B cell (primary cell): ENCODE data around the gene SIRT7. TPM values are rescaled to one million over a fixed set of nuclear protein-coding genes. Genes with fewer than 3 reads are reported as not detected.
A peak's percentile ranks its signal among the peaks of the same experiment; 100 is the strongest.

Experiments
- ATAC-seq: fragments of 200-7000 bp; cut with Tn5 transposase; one replicate; pipeline ENCODE4 v1.10.0; 2021; ENCODE audit warnings: low read depth, mild to moderate bottlenecking, moderate number of reproducible peaks, moderate library complexity
- CTCF ChIA-PET: fragments of 350-600 bp; sonication (Branson Sonifier 250); formaldehyde crosslinking; loops from one replicate; lab custom pipeline; 2021; ENCODE audit warnings: antibody characterized with exemption, inconsistent platforms; lab: Charles Lee
- POLR2A ChIA-PET: fragments of 350-600 bp; sonication (Branson Sonifier 250); formaldehyde crosslinking; loops from one replicate; lab custom pipeline; 2021; ENCODE audit warnings: antibody characterized with exemption; lab: Charles Lee
- DNase-seq: peaks from one replicate; pipeline ENCODE4 v3.0.0; 2013
- H2AFZ ChIP-seq: 2 replicates; pipeline ENCODE4 v1.6.1; 2012; ENCODE audit warnings: mild to moderate bottlenecking, low read depth, low read length; ENCODE audit not compliant: insufficient read depth, poor library complexity, severe bottlenecking
- H3K27ac ChIP-seq, 2 donors: 1 replicate in 1 of 2; 2 replicates in 1 of 2; pipeline ENCODE4 v1.5.1; 2012 to 2013; ENCODE audit warnings: low read length in 2 of 2, mild to moderate bottlenecking in 2 of 2, moderate library complexity in 1 of 2
- H3K27me3 ChIP-seq, 4 experiments: fragments of 200-600 bp in 1 of 4; sonication (generic) in 1 of 4; replicated peaks in 1 of 4; 1 replicate in 2 of 4; 2 replicates in 2 of 4; pipeline versions ENCODE4 v1.6.1 to v1.7.0; 2013 to 2016; ENCODE audit warnings: low read length in 3 of 4, mild to moderate bottlenecking in 2 of 4, mixed read lengths in 1 of 4, moderate library complexity in 1 of 4; ENCODE audit not compliant: insufficient read depth in 4 of 4, control insufficient read depth in 3 of 4; ENCODE audit errors: control extremely low read depth in 1 of 4
- H3K36me3 ChIP-seq, 2 experiments: replicated peaks in 1 of 2; 1 replicate in 1 of 2; 2 replicates in 1 of 2; pipeline versions ENCODE4 v1.6.1 to v1.7.1; 2013; ENCODE audit warnings: low read length in 1 of 2; ENCODE audit not compliant: insufficient read depth in 2 of 2, control insufficient read depth in 1 of 2; ENCODE audit errors: control extremely low read depth in 1 of 2, extremely low read depth in 1 of 2
- H3K4me1 ChIP-seq, 2 donors: fragments of 200-600 bp in 1 of 2; sonication (generic) in 1 of 2; 1 replicate in 1 of 2; 2 replicates in 1 of 2; pipeline versions ENCODE4 v1.5.1 to v1.6.1; 2013 to 2017; ENCODE audit warnings: low read length in 2 of 2; ENCODE audit not compliant: control insufficient read depth in 2 of 2, insufficient read depth in 2 of 2
- H3K4me2 ChIP-seq: replicated peaks from 2 replicates; pipeline ENCODE3; 2012; ENCODE audit warnings: mild to moderate bottlenecking, low read depth, low read length; ENCODE audit not compliant: poor library complexity, severe bottlenecking
- H3K4me3 ChIP-seq, 5 experiments: fragments of 200-600 bp in 1 of 5; sonication (generic) in 1 of 5; 1 replicate in 3 of 5; 2 replicates in 2 of 5; pipeline versions ENCODE4 v1.5.1 to v1.7.0; 2011 to 2016; ENCODE audit warnings: low read length in 4 of 5, mild to moderate bottlenecking in 4 of 5, low read depth in 2 of 5, control low read depth in 1 of 5, moderate library complexity in 1 of 5; ENCODE audit not compliant: insufficient read depth in 1 of 5; ENCODE audit errors: control extremely low read depth in 1 of 5, extremely low read depth in 1 of 5
- H3K79me2 ChIP-seq: fragments of 200-600 bp; sonication (generic); one replicate; pipeline ENCODE4 v1.6.0; 2016; ENCODE audit warnings: low read length; ENCODE audit not compliant: control insufficient read depth, insufficient read depth
- H3K9ac ChIP-seq: fragments of 200-600 bp; sonication (generic); 2 replicates; pipeline ENCODE4 v1.6.1; 2017; ENCODE audit warnings: mild to moderate bottlenecking, low read length, moderate library complexity
- H3K9me3 ChIP-seq, 3 donors: one replicate each; pipeline versions ENCODE4 v1.6.1 to v1.7.1; 2013; ENCODE audit warnings: low read length in 2 of 3; ENCODE audit not compliant: control insufficient read depth in 2 of 3, insufficient read depth in 1 of 3; ENCODE audit errors: control extremely low read depth in 1 of 3
- H4K20me1 ChIP-seq: 2 replicates; pipeline ENCODE4 v1.6.0; 2012; ENCODE audit warnings: mild to moderate bottlenecking, low read length; ENCODE audit not compliant: insufficient read depth, control insufficient read depth, poor library complexity, severe bottlenecking
- H3K27ac Mint-ChIP-seq: one replicate; pipeline ENCODE4 v1.8.0; 2021; ENCODE audit warnings: mixed read lengths
- H3K27me3 Mint-ChIP-seq: one replicate; pipeline ENCODE4 v1.8.0; 2021; ENCODE audit warnings: mixed read lengths
- H3K4me1 Mint-ChIP-seq: one replicate; pipeline ENCODE4 v1.8.0; 2021; ENCODE audit warnings: mixed read lengths
- H3K4me3 Mint-ChIP-seq: one replicate; pipeline ENCODE4 v1.8.0; 2021; ENCODE audit warnings: mixed read lengths
- H3K9me3 Mint-ChIP-seq: one replicate; pipeline ENCODE4 v1.8.0; 2022; ENCODE audit warnings: mixed read lengths; ENCODE audit not compliant: insufficient read depth
- EZH2 ChIP-seq: IDR thresholded peaks from 2 replicates; pipeline ENCODE4 v1.6.1; 2012; ENCODE audit warnings: borderline replicate concordance, low read depth, mild to moderate bottlenecking, moderate library complexity, low read length; ENCODE audit not compliant: insufficient read depth, poor library complexity, severe bottlenecking
- WGBS: methylation state at CpG from one replicate; pipeline ENCODE4 v1.1.5; 2013; ENCODE audit warnings: missing lambda C conversion rate; ENCODE audit not compliant: insufficient coverage; 5-methylcytosine and 5-hydroxymethylcytosine counted together
- intact Hi-C: fragments of 100-400 bp; cut with micrococcal nuclease; formaldehyde crosslinking; loops from one replicate; pipeline ENCODE4 v1.10.0; 2022
- polyA plus RNA-seq: library from polyadenylated mRNA; depleted of rRNA; stranded (reverse); fragments of >200 nt; gene quantifications from 2 replicates; pipeline ENCODE4 v1.2.3, GENCODE V29; 2012
- total RNA-seq, 2 donors: library from RNA; stranded (reverse); fragments of 120-200 nt in 1 of 2; gene quantifications; 1 replicate in 1 of 2; 2 replicates in 1 of 2; pipeline versions ENCODE4 v1.2.3 to v1.2.4, GENCODE V29; 2013 to 2022
- TF ChIP-seq, protein P1 (sequence below): fragments of 200-600 bp; IDR thresholded peaks from one replicate; pipeline ENCODE4 v1.8.0; 2022; ENCODE audit warnings: antibody characterized with exemption, mild to moderate bottlenecking

Gene SIRT7
- total and polyA plus RNA-seq, 2 donors (not counting 1 experiment from before 2014, with no cell fraction given), result 77.2 to 82.7 TPM

- H3K4me3 Mint-ChIP-seq, result peak overlapping the region; percentile 69
- WGBS, result 57% methylated on average over 1 of the region's 6 CpGs
- DNase-seq (peak; percentile 10), ATAC-seq (no peak)
- H3K4me1 Mint-ChIP-seq, result peaks cover 40% of the 10 kb centered on the region
- Histone ChIP-seq H3K27ac (peak overlapping the region in 1 of 2 donors; percentile 23), H3K4me3 (no peak overlapping the region), H3K9me3 (no peaks in the 10 kb centered on the region), H3K79me2 (peaks cover 51% of the 10 kb centered on the region), H3K4me1 (peaks cover 17 to 35% of the 10 kb centered on the region in 2 donors), H3K36me3 (peaks cover 1 to 18% of the 10 kb centered on the region in 2 experiments), H3K27me3 (no peaks in the 10 kb centered on the region), H4K20me1 (peaks cover 56% of the 10 kb centered on the region), H2AFZ (no peak overlapping the region), H3K9ac (no peak overlapping the region), H3K4me2 (no peak overlapping the region)
- H3K27ac Mint-ChIP-seq, result peak overlapping the region; percentile 12
- no peaks in the 10 kb centered on the region for H3K9me3 Mint-ChIP-seq
- ChIA-PET POLR2A (no interaction called here), CTCF (no interaction called here)
- intact Hi-C loops, result loop anchor here (5.0 to 10.0 kb wide), 2 partner anchors 346 to 432 kb away; no protein-coding TSS in a partner anchor
- TF ChIP-seq, protein P1, sequence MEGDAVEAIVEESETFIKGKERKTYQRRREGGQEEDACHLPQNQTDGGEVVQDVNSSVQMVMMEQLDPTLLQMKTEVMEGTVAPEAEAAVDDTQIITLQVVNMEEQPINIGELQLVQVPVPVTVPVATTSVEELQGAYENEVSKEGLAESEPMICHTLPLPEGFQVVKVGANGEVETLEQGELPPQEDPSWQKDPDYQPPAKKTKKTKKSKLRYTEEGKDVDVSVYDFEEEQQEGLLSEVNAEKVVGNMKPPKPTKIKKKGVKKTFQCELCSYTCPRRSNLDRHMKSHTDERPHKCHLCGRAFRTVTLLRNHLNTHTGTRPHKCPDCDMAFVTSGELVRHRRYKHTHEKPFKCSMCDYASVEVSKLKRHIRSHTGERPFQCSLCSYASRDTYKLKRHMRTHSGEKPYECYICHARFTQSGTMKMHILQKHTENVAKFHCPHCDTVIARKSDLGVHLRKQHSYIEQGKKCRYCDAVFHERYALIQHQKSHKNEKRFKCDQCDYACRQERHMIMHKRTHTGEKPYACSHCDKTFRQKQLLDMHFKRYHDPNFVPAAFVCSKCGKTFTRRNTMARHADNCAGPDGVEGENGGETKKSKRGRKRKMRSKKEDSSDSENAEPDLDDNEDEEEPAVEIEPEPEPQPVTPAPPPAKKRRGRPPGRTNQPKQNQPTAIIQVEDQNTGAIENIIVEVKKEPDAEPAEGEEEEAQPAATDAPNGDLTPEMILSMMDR, result no peak
- no peak for TF ChIP-seq EZH2
- no peaks in the 10 kb centered on the region for H3K27me3 Mint-ChIP-seq
Observed at GRCh38 chr17:81863123-81863675, 54.8 kb downstream of the SIRT7 start.

Other genes starting within 250 kb of the SIRT7 start
- 32.5 and 35.3 TPM in 2 replicates for gene ARL16, start 234.4 kb downstream of the SIRT7 start, total RNA-seq
- 61.4 and 101 TPM in 2 replicates for gene ARL16, start 234.4 kb downstream of the SIRT7 start, polyA plus RNA-seq
- gene HGS, start 234.2 kb downstream of the SIRT7 start, total RNA-seq, result 184 and 190 TPM in 2 replicates
- gene HGS, start 234.2 kb downstream of the SIRT7 start, polyA plus RNA-seq, result 206 and 220 TPM in 2 replicates
- 23.8 and 24.1 TPM in 2 replicates for gene MRPL12, start 214.8 kb downstream of the SIRT7 start, total RNA-seq
- 15.9 and 25.6 TPM in 2 replicates for gene MRPL12, start 214.8 kb downstream of the SIRT7 start, polyA plus RNA-seq
- gene SLC25A10, start 205.9 kb downstream of the SIRT7 start, total RNA-seq, result 5.0 and 6.5 TPM in 2 replicates
- 2.9 and 3.9 TPM in 2 replicates for gene SLC25A10, start 205.9 kb downstream of the SIRT7 start, polyA plus RNA-seq
- not detected in 2 replicates for gene GCGR, start 114.0 kb downstream of the SIRT7 start, total RNA-seq
- gene GCGR, start 114.0 kb downstream of the SIRT7 start, polyA plus RNA-seq, result not detected in 2 replicates
- 69.7 and 74.3 TPM in 2 replicates for gene MCRIP1, start 84.9 kb downstream of the SIRT7 start, total RNA-seq
- gene MCRIP1, start 84.9 kb downstream of the SIRT7 start, polyA plus RNA-seq, result 59.2 and 84.0 TPM in 2 replicates
- gene PPP1R27, start 83.1 kb downstream of the SIRT7 start, total RNA-seq, result not detected in 2 replicates
- gene PPP1R27, start 83.1 kb downstream of the SIRT7 start, polyA plus RNA-seq, result not detected in 2 replicates
- 191 and 197 TPM in 2 replicates for gene P4HB, start 57.6 kb downstream of the SIRT7 start, total RNA-seq
- gene P4HB, start 57.6 kb downstream of the SIRT7 start, polyA plus RNA-seq, result 37.4 and 42.5 TPM in 2 replicates
- 262 and 263 TPM in 2 replicates for gene ARHGDIA, start 46.8 kb downstream of the SIRT7 start, total RNA-seq
- gene ARHGDIA, start 46.8 kb downstream of the SIRT7 start, polyA plus RNA-seq, result 510 and 744 TPM in 2 replicates
- gene ALYREF, start 26.6 kb downstream of the SIRT7 start, total RNA-seq, result 49.7 and 52.1 TPM in 2 replicates
- gene ALYREF, start 26.6 kb downstream of the SIRT7 start, polyA plus RNA-seq, result 102 and 128 TPM in 2 replicates
- gene ANAPC11, start 26.5 kb downstream of the SIRT7 start, total RNA-seq, result 39.5 and 43.3 TPM in 2 replicates
- 110 and 120 TPM in 2 replicates for gene ANAPC11, start 26.5 kb downstream of the SIRT7 start, polyA plus RNA-seq
- 0.24 and 0.44 TPM in 2 replicates for gene NPB, start 15.9 kb downstream of the SIRT7 start, total RNA-seq
- gene NPB, start 15.9 kb downstream of the SIRT7 start, polyA plus RNA-seq, result not detected in 2 replicates
- 34.2 and 34.9 TPM in 2 replicates for gene PCYT2, start 6.8 kb downstream of the SIRT7 start, total RNA-seq
- 33.4 and 38.7 TPM in 2 replicates for gene PCYT2, start 6.8 kb downstream of the SIRT7 start, polyA plus RNA-seq
- 27.9 and 29.0 TPM in 2 replicates for gene MAFG, start 9.6 kb upstream of the SIRT7 start, total RNA-seq
- gene MAFG, start 9.6 kb upstream of the SIRT7 start, polyA plus RNA-seq, result 11.4 and 29.8 TPM in 2 replicates
- gene PYCR1, start 19.1 kb upstream of the SIRT7 start, total RNA-seq, result 3.7 and 4.4 TPM in 2 replicates
- gene PYCR1, start 19.1 kb upstream of the SIRT7 start, polyA plus RNA-seq, result 3.7 and 4.3 TPM in 2 replicates
- not detected in 2 replicates for gene MYADML2, start 29.1 kb upstream of the SIRT7 start, total RNA-seq
- not detected in 2 replicates for gene MYADML2, start 29.1 kb upstream of the SIRT7 start, polyA plus RNA-seq
- not detected in 2 replicates for gene NOTUM, start 43.0 kb upstream of the SIRT7 start, total RNA-seq
- gene NOTUM, start 43.0 kb upstream of the SIRT7 start, polyA plus RNA-seq, result not detected in 2 replicates
- 46.7 and 50.4 TPM in 2 replicates for gene ASPSCR1, start 59.5 kb upstream of the SIRT7 start, total RNA-seq
- gene ASPSCR1, start 59.5 kb upstream of the SIRT7 start, polyA plus RNA-seq, result 32.3 and 34.0 TPM in 2 replicates
- 26.7 and 37.0 TPM in 2 replicates for gene CENPX, start 104.7 kb upstream of the SIRT7 start, total RNA-seq
- 36.8 and 40.1 TPM in 2 replicates for gene CENPX, start 104.7 kb upstream of the SIRT7 start, polyA plus RNA-seq
- gene LRRC45, start 105.1 kb upstream of the SIRT7 start, total RNA-seq, result 16.3 and 19.4 TPM in 2 replicates
- 19.6 and 20.4 TPM in 2 replicates for gene LRRC45, start 105.1 kb upstream of the SIRT7 start, polyA plus RNA-seq
- 0.41 and 0.62 TPM in 2 replicates for gene RAC3, start 113.5 kb upstream of the SIRT7 start, total RNA-seq
- 1.1 and 2.0 TPM in 2 replicates for gene RAC3, start 113.5 kb upstream of the SIRT7 start, polyA plus RNA-seq
- gene DCXR, start 119.5 kb upstream of the SIRT7 start, total RNA-seq, result 63.9 and 70.7 TPM in 2 replicates
- 143 and 424 TPM in 2 replicates for gene DCXR, start 119.5 kb upstream of the SIRT7 start, polyA plus RNA-seq
- 30.1 TPM in 2 replicates for gene RFNG, start 133.6 kb upstream of the SIRT7 start, total RNA-seq
- gene RFNG, start 133.6 kb upstream of the SIRT7 start, polyA plus RNA-seq, result 37.8 and 44.5 TPM in 2 replicates
- 79.5 and 80.5 TPM in 2 replicates for gene GPS1, start 133.7 kb upstream of the SIRT7 start, total RNA-seq
- 105 and 124 TPM in 2 replicates for gene GPS1, start 133.7 kb upstream of the SIRT7 start, polyA plus RNA-seq
- gene DUS1L, start 147.6 kb upstream of the SIRT7 start, total RNA-seq, result 109 and 112 TPM in 2 replicates
- gene DUS1L, start 147.6 kb upstream of the SIRT7 start, polyA plus RNA-seq, result 241 and 291 TPM in 2 replicates
- gene FASN, start 180.1 kb upstream of the SIRT7 start, total RNA-seq, result 35.6 and 36.8 TPM in 2 replicates
- 19.4 and 29.6 TPM in 2 replicates for gene FASN, start 180.1 kb upstream of the SIRT7 start, polyA plus RNA-seq